SKM-1 treated with dmso at 0.1 percent for 144 hours (cell line): ENCODE results near the gene GSS.

ENCODE experiments used
- DNase-seq: peaks from one replicate; lab custom pipeline; 2025; ENCODE audit not compliant: unreplicated experiment; lab: John Stamatoyannopoulos, UW

Gene GSS

DNA sequence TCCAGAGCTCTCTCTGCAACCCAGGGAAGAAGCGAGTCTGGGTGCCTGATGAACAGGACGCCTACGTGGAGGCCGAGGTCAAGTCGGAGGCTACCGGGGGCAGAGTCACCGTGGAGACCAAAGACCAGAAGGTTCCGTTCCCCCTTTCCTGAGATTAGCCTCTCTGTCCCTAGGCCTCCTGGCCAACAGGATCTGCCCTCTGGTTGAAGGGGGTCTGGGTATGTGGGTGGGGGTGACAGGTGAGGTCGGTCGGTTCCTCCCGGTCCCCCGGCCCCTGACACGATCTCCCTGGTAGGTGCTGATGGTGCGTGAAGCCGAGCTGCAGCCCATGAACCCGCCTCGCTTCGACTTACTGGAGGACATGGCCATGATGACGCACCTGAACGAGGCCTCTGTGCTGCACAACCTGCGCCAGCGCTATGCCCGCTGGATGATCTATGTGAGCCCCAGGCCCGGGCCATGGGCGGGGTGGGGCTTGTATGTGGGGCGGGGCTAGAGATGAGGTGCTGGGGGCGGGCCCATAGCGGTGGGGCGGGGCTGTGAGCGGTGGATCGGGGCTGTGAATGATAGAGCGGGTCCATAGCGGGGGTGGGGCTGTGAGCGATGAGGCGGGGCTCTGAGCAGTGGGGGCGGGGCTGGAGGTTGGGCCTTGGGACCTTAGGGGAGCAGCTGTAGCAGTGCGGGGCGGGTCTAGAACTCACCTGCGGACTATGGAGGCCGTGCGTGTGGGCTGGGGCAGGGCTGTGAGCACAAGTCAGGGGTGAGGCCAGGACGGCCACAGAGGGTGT lies 24.0 kb upstream of the GSS start:
- DNase-seq, result no peak

DNA sequence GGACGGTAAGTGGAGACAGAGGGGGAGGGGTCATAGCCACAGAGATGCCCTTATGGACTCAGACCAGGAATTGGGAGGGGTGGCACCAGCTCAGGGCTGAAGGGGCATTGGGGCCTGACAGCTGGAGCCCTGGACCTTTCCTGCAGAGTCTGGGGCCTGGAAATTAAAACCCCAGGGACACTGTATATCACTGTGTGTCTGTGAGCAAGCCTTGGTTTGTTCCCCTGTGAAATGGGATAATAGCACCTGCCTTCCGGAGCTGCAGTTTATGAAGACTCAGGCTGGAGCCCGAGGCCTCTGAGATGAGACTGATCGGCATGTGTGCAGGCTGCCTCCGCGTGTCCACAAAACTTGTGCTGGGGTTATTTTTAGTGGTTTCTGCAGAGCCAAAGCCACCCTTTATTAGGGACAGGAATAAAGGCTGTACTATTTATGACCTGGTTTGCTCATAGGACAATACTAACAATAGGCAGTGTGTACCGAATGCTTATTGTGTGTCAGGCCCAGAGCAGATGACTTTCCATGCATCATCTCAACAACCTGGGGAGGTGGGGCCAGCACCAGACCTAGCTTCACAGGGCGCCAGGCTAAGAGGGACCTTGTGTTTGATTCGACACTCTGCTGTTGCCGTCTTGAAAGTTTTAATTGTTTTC lies 22.6 kb upstream of the GSS start:
- no peak for DNase-seq

DNA sequence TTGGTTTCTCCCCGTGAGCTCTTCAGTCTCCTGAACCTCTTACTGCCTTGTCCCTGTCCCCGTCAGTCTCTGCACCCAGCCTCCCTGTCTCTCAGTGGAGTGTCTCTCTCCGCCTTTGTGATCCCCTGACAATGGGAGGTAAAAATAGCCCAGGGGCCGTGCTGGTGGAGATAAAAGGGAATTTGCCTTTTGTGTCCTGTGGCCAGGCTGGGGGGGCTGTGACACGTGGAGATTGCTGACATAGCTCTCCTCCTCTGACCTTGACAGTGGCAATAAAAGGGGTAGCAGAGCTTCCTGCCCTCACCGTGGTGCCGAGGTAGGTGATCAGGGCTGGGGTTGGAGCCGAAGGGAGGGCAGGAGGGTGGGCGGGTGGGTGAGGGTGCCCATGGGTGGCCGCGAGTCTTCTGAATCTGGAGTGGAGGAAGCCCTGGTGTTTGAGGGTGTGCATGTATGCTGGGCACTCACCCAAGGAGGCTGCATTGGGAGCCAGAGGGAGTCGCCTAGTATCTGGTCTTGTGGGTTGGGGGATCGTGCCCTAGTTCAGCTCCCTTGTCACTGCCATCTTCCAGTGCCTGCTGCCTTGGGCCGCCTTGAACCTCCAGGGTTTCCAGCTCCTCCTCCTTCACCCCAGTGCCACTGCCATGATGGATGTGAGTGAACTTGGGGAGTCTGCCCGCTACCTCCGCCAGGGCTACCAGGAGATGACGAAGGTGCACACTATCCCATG lies 21.9 kb upstream of the GSS start:
- no peak for DNase-seq

DNA sequence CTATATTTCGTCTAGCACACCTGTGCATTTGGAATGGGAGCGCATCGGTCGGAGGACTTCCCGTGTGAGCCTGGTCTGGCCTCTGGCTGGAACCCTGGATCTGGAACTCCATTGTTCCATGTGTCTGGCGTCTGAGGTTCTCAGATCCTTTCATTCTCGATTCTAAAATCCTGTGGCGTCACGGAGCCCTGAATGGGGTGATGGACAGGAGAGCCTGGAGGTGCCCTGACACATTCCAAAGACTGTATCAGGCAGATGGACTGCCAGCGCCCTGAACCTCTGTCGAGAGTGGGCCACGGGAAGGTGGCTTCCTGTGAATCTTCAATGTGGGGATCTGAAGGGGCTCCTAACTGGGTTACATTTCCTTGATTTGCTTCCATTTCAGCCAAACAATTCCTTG lies 20.7 kb upstream of the GSS start:
- no peak for DNase-seq

DNA sequence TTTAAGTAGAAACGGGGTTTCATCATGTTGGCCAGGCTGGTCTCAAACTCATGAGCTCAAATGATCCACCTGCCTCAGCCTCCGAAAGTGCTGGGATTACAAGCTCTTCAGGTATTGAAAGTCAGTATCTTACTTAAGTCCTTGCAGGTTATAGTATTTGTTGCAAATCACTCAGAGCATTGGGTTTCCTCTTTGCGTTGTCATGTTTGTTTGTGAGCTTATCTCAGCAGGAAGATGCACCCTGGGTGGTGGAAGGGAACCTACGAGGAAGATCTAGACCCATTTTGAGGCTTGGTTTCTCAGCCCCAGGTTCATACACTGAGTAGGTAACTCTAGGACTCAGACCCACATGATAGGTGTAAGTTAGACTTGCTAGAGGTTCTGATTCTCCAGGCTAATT lies 18.6 kb upstream of the GSS start:
- DNase-seq, result no peak

DNA sequence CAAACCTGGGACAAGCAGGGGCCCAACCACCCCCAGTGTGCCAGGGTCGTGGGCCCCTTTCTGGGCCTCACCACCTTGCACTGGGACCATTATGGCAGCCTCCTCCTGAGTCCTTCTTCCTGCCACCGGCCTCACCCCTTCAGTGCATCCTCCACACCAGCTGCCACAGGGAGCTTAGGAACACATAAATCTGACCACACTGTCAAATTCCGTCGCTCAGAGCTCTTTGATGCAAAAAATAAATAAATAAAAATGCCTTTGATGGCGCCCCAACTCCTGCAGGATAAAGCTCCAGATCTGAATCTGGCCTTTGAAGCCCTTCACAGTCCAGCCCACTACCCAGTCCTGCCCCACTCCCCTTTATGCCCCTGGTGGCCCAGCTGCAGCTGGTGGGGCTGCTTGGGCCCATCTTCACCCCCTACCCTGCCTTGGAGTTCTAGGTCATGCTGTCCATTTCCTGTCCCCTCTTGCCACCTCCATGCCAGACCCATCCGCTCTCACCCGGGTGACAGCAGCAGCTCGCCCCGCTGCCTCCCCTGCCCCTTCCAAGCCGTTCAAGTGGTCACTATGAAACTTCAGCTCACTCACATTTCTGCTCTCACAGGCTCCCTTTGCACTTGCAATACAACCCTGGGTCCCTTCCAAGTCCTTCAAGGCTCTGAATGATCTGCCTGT lies 16.1 kb upstream of the GSS start:
- DNase-seq, result no peak

DNA sequence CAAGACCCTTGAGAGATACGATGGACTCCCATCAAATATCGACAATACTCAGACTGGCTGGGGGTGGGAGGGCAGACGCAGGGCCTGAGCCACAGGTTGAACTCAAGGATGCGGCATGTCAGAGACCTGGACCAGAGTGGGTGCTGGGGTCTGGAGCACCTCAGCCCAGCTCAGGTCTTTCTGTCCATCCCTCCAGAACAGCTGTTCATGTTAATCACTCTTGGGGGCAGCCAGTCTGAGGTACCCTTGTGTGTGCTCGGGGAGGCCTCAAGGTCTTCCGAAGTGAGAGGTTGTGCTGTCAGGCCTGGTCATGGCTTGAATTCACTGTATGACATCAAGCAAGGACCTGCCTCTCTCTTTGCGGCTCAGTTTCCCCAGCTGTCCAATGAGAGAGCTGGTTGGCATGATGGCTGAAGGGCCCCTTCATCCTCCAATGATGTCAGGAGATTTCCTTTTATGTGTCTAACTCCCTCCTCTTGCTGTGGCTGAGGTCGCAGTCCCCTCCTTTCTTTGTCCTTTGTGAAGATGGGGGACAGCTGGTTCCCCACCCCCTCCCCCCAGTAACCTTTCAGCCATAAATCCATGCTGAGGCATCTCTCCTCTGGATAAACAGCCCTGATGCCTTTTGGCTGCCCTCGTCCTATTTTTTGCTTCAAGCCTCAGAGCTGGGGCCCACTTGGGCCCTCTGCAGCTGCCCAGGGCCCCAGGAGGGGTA lies 15.4 kb upstream of the GSS start:
- no peak for DNase-seq

DNA sequence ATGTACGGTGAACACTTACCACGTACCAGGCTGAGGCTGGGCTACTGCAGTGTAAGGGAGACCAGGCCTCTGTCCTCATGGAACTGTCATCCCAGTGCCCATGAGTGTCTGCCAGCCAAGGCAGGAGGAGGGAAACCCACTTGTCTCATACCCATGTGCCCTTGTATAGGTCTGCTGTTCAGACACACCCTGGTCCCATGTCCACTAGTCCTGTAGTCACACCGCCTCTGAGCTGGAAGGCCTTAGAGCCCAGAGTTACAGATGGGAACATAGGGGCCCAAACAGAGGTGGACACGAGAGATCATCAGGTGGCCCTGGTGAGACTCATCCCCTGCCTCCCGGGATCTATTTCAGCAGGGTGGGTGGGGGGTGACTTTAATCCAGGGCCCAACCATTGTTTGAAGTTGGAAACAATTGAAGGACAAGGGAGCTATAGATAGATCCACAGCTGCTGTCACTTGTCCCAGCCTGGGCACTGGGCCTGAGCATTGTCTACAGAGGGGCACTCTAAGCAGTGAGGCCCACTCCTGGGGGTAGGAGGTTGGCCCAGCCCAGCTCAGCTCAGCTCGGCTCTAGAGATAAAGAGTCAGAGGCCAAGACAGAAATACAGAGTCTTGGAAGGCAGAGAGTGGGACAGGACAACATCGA lies 14.7 kb upstream of the GSS start:
- no peak for DNase-seq

DNA sequence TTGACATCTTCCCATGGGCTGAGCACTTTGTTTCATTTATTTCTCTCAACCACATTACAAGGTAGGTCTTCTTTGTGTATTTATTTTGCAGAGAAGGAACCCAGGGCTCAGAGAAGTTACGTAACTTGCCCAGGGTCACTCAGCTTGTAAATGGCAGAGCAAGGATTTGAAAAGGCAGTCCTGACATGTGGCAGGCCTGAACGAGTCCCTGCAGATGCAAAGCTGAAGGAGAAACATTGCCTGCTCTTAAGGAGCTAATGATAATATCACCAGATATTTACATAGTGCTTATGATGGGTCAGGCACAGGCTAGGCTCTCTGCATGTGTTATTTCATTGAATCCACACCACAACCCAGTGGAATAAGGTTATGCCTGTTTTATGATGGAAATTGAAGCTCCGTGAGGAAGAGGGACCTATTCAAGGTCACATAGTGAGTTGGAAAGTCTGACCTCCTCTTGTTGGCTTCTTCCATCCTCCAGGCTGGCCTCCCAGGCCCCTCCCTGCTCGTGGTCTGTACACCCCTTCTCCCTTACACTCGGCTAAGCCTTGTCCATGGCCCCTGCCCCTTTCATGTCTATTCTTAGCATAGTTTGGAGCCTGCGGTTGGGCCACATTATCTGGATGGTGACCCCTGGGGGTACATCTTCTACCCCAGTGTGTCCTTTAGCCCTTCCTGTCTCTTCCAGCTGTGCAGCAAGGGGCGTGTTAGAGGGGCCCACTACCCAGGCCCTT lies 12.6 kb upstream of the GSS start:
- DNase-seq, result no peak

DNA sequence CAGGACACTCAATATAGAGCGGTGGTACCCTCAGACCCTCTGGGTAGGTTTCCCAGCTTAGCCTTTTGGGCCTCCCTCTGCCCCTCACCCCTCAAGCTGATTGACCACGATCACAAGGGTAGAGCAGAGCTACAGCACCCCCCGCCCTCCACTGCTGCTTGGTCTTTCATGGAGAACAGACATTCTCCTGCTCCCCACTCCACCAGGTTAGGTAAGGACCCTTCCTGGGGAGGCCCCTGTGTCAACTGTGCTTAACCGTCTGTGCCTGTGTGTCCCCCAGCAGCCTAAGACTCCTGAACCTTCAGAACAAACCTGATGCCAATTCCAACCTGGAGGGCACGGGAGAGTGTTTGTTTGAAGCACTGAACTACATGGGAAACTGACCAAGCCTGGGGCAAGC lies 11.8 kb upstream of the GSS start:
- no peak for DNase-seq

DNA sequence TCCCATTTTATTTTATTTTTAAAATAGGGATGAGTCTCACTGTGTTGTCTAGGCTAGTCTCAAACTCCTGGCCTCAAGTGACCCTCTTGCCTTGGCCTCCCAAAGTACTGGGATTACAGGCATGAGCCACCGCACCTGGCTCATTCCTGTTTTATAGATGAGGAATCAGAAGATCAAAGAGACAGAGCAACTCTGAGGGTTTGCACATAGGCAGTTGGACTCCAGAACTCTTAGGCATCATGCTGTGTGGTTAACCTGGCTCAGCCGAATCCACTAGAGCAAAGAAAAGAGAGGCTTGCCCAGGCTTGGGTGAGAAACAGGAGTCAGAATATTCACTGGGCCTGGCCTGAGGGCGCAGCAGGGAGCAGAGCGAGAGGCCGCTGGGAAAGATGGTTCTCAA lies 9.4 kb upstream of the GSS start:
- DNase-seq, result no peak

DNA sequence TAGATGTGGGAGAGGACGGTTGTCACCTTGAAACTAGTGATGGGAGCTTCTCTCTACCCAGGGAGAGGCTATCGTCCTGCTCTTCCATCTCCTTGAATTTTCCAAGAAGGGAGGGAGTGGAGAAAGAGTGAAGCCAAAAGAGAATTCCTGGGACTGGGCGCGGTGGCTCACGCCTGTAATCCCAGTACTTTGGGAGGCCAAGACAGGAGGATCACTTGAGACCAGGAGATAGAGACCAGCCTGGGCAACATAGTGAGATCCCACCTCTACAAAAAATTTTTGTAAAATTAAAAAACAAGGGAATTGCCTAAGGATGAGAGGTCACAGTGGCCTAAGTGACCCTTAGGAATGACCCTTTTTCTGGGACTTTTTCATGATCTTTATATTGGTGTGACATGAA lies 8.9 kb upstream of the GSS start:
- DNase-seq, result no peak

DNA sequence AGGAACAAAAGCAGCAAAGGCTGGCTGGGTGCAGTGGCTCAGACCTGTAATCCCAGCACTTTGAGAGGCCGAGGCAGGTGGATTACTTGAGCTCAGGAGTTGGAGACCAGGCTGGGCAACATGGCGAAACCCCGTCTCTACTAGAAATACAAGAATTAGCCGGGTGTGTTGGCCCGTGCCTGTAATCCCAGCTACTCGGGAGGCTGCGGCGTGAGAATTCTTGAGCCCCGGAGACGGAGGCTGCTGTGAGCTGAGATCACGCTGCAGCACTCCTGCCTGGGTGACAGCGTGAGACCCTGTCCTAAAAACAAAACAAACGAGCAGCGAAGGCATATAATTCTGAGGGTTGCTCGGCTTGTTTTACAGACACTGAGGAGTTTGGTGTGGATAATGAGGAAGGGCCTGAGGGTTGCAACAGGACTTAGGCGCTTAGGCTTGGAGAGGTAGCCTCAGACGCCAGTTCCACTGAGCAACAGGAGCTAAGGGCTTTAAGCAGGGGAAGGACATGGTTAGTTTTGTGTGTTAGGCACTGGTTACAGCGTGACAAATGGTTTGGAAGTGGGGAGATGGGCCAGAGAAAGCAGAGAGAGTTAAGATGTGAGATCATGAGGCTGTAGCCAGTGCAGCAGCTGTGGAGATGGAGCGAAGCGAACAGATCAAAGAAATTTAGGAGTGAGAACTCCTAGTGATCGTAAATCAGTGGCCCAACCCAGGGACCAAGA lies 1.3 kb upstream of the GSS start:
- DNase-seq, result no peak

DNA sequence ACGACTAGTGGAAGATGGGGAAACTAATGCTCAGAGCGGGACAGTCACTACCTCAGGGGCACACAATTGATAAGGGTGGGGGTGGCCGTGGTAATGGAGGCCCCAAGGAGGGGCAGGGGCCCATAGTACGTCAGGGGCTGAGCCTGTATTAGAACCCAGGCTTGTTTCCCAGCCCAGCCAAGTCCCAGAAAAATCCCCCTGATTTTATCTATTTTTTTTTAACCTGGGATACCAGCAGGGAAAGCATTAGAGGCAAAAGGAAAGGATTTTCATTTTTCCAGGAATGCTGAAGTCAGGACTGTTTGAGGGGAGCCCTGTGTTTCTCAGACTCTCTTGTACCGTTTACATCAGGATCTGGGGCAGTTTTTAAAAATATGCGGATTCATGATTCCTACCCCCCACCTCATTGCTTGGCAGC lies 444 bp upstream of the GSS start:
- DNase-seq, result no peak

DNA sequence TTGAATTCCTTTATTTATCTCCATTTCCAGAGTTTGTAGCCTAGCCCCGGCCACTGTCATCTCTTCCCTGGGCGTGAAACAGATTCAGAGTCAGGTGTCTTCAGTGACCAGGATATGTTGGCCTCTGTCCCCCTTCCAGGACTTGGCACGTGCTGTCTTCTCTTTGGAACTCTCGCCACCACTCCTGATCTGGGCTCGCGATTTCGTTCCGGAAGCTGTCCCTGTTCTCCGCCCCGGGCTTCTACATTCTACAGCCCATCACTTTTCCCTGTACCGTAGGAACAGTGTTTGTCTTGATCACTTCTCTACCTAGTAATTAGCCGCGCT lies 739 bp downstream of the GSS start:
- peak; percentile 18 for DNase-seq

DNA sequence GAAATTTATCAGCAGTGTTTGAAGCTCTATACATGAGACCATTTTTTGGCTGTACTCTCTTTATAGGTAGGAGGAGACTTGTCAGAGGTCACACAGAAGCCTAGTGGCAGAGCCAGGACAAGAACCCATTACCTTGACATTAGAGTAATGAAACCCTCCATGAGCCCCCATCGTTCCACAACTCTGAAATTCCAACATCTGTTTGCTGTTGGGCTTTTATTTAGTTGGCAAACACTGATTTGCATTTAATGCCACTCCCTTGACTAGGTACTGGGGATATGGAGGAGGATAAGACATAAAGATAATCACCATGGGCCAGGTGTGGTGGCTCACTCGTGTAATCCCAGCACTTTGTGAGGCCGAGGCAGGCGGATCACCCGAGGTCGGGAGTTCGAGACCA lies 1.6 kb downstream of the GSS start:
- no peak for DNase-seq

DNA sequence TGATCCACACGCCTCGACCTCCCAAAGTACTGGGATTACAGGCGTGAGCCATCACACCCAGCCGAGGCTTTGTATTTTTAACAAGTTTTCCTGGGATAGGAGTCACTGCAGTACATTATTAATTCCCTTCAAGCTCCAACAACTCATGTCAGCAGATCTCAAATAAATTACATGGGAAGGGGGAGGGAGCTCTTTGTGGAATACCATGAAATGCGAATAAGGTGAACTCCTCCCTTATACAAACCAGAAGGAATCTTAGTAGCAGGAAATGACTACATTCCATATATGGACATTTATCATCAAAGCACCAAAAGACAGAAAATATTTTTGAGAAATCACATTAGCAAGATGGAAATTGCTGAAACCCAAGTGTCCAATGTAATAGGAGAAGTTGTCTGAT lies 2.9 kb downstream of the GSS start:
- no peak for DNase-seq

DNA sequence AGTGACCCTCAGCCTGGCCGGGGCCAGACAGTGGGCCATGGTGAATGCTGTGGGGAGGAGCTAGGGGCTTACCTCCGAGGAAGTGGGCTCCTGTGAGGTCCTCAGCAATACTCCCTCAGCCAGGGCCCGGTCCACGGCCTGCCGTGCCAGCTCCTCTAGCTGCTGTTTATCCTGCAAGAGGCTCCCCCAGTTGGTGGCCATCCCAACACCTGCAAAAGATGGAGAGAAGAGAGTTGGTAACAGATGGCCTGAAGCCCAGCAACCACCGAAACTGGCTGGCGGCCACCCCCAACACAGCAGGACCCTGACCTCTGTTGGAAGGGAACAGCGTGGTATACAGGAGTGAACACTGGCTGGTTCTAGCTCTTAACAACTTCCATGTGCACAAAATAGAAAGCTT lies 4.0 kb downstream of the GSS start:
- DNase-seq, result no peak

DNA sequence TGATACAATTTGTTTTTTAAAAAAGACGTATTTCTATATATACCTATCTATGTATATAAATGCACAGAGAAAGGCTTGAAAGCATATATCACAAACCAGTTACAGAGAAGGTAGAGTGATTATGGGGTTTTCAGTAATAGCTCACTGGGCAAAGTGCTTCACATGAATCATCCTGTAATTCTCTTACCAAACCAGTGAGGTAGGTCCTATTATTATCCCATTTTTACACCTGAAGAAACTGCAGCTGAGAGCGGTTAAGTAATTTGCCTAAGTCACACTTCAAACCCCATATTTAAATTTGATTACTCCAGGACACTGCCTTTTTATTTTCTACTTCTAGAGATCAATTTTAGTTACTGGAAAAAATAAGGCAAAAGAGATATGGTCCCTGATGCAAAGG lies 4.4 kb downstream of the GSS start:
- DNase-seq, result no peak
